Spleen (tissue), 11 donors: ENCODE data around the gene XPO6. TPM values are rescaled to one million over a fixed set of nuclear protein-coding genes. Genes with fewer than 3 reads are reported as not detected.

ENCODE experiments used
- DNase-seq: peaks from one replicate; pipeline ENCODE4 v3.0.0-alpha.2; 2020
- H3K27ac ChIP-seq, 8 donors: fragments of 200-600 bp; sonication (generic) in 7 of 8; 1 replicate in 4 of 8; 2 replicates in 4 of 8; pipeline versions ENCODE4 v1.5.0 to v1.8.0; 2016 to 2021; ENCODE audit warnings: inconsistent platforms in 4 of 8, mild to moderate bottlenecking in 4 of 8, moderate library complexity in 1 of 8
- H3K27me3 ChIP-seq, 7 donors: fragments of 200-600 bp; sonication (generic) in 6 of 7; replicated peaks in 1 of 7; 1 replicate in 4 of 7; 2 replicates in 3 of 7; pipeline versions ENCODE4 v1.5.0 to v1.8.0; 2016 to 2021; ENCODE audit warnings: inconsistent platforms in 3 of 7, mild to moderate bottlenecking in 1 of 7
- H3K36me3 ChIP-seq, 6 donors: fragments of 200-600 bp; sonication (generic) in 5 of 6; 1 replicate in 4 of 6; 2 replicates in 2 of 6; pipeline versions ENCODE4 v1.5.0 to v1.8.0; 2016 to 2021; ENCODE audit warnings: inconsistent platforms in 2 of 6
- H3K4me1 ChIP-seq, 6 donors: fragments of 200-600 bp; sonication (generic) in 5 of 6; 1 replicate in 3 of 6; 2 replicates in 3 of 6; pipeline versions ENCODE4 v1.5.0 to v1.8.0; 2016 to 2021; ENCODE audit warnings: inconsistent platforms in 3 of 6
- H3K4me3 ChIP-seq, 8 donors: fragments of 200-600 bp; sonication (generic) in 7 of 8; 1 replicate in 4 of 8; 2 replicates in 4 of 8; pipeline versions ENCODE4 v1.5.0 to v1.8.0; 2016 to 2021; ENCODE audit warnings: inconsistent platforms in 4 of 8, mild to moderate bottlenecking in 4 of 8, moderate library complexity in 2 of 8
- H3K9me3 ChIP-seq, 8 donors: fragments of 200-600 bp; sonication (generic) in 7 of 8; 1 replicate in 4 of 8; 2 replicates in 4 of 8; pipeline versions ENCODE4 v1.5.0 to v1.8.0; 2016 to 2021; ENCODE audit warnings: inconsistent platforms in 4 of 8
- CTCF ChIP-seq, 11 experiments: fragments of 200-600 bp in 7 of 11; fragments of 450-650 bp in 4 of 11; sonication (generic) in 4 of 11; IDR thresholded peaks in 8 of 11; conservative IDR thresholded peaks in 3 of 11; 1 replicate in 7 of 11; 2 replicates in 4 of 11; pipeline versions ENCODE4 v1.4.0 to v1.8.0; 2016 to 2021; ENCODE audit warnings: antibody characterized with exemption in 11 of 11, inconsistent platforms in 4 of 11, mild to moderate bottlenecking in 1 of 11
- POLR2A ChIP-seq, 3 donors: fragments of 450-650 bp; IDR thresholded peaks; one replicate each; pipeline ENCODE4 v1.5.1; 2017; ENCODE audit warnings: antibody characterized with exemption in 3 of 3, mild to moderate bottlenecking in 1 of 3
- POLR2AphosphoS5 ChIP-seq, 3 donors: sonication (generic); formaldehyde crosslinking; IDR thresholded peaks; one replicate each; pipeline ENCODE4 v1.5.1; 2017; ENCODE audit warnings: antibody characterized with exemption in 3 of 3
- WGBS, 5 donors: extraction: QIAGEN DNeasy Blood & Tissue Kit in 3 of 5; methylation state at CpG; one replicate each; pipeline versions ENCODE4 v1.1.5 to v1.1.7; 2013 to 2018; 5-methylcytosine and 5-hydroxymethylcytosine counted together
- intact Hi-C: fragments of 100-400 bp; cut with DNase I; formaldehyde crosslinking; loops from one replicate; pipeline ENCODE4 v1.15.0; 2023; ENCODE audit warnings: low total_unique reads
- polyA plus RNA-seq, 3 donors: library from polyadenylated mRNA; stranded (reverse); fragments of 200-250 nt; gene quantifications; one replicate each; pipeline ENCODE4 v1.2.1, GENCODE V29; 2013
- total RNA-seq, 7 donors: library from RNA; depleted of rRNA in 3 of 7; stranded (reverse); fragments of >200 nt in 3 of 7; fragmentation: NEBNext Ultra II Directional in 4 of 7; extraction: Animal tissue kit (Norgen Biotek cat#: 25700) in 4 of 7; gene quantifications; one replicate each; pipeline versions ENCODE4 v1.1.0 to v1.2.1, GENCODE V29; 2016 to 2021
- donor health status: healthy with polysubstance abuse.
- donor health status: DM: no; HTN: no; CAD: no; lungs with moderate emphysema.
- donor health status: DM: no; HTN: no; CAD: no.
- donor health status: Bipolar disorder and iron deficiency.
- donor health status: healthy.
- donor health status: DM: no; HTN: no; CAD: no.
- donor health status: DM: yes; HTN: yes; CAD: no.

XPO6 gene
- total and polyA plus RNA-seq, 10 donors = 96.9 to 517 (median 302) TPM

GRCh38 chr16:28168991-28169554, 42.7 kb downstream of the XPO6 start:
- no peak for TF ChIP-seq POLR2A (IDR thresholded peaks at IDR 0.05)
- no peak for TF ChIP-seq CTCF (IDR thresholded peaks at IDR 0.05 in 8 of 11, conservative IDR thresholded peaks at IDR 0.05 in 3 of 11)
- TF ChIP-seq POLR2AphosphoS5 (IDR thresholded peaks at IDR 0.05) = peak in 1 of 3 donors; percentile 36
- intact Hi-C loops = no loop called here
- 72 to 86% (median 81%) methylated on average over 6 of the region's 6 CpGs for WGBS, 5 donors
- Histone ChIP-seq H3K27ac (peak overlapping the region in 6 of 8 donors; percentile 6 to 96 (median 57)), H3K27me3 (no peaks in the 10 kb centered on the region), H3K9me3 (no peaks in the 10 kb centered on the region), H3K4me1 (peaks cover 17 to 84% (median 47%) of the 10 kb centered on the region in 6 donors), H3K36me3 (peaks cover 4 to 99% (median 58%) of the 10 kb centered on the region in 6 donors), H3K4me3 (no peak overlapping the region)
- DNase-seq = no peak

GRCh38 chr16:28167730-28168129, 44.0 kb downstream of the XPO6 start:
- Histone ChIP-seq H3K27ac (peak overlapping the region in 7 of 8 donors; percentile 15 to 96 (median 88)), H3K36me3 (peaks cover 0 to 98% (median 51%) of the 10 kb centered on the region in 6 donors)
- 78 to 98% (median 95%) methylated on average over 3 of the region's 3 CpGs for WGBS, 5 donors

GRCh38 chr16:28167221-28167620, 44.5 kb downstream of the XPO6 start:
- H3K9me3 ChIP-seq = no peaks in the 10 kb centered on the region
- DNase-seq = no peak
- WGBS, 5 donors = 86 to 95% (median 93%) methylated on average over 7 of the region's 7 CpGs
- H3K27me3 ChIP-seq = no peaks in the 10 kb centered on the region
- no peak for TF ChIP-seq CTCF (IDR thresholded peaks at IDR 0.05 in 8 of 11, conservative IDR thresholded peaks at IDR 0.05 in 3 of 11)
- no peak for TF ChIP-seq POLR2AphosphoS5 (IDR thresholded peaks at IDR 0.05)
- no peak for TF ChIP-seq POLR2A (IDR thresholded peaks at IDR 0.05)
- H3K4me1 ChIP-seq = peaks cover 28 to 88% (median 65%) of the 10 kb centered on the region in 6 donors
- peaks cover 0 to 98% (median 45%) of the 10 kb centered on the region in 6 donors for H3K36me3 ChIP-seq
- peak overlapping the region in 7 of 8 donors; percentile 80 to 96 (median 88) for H3K27ac ChIP-seq
- intact Hi-C loops = no loop called here
- H3K4me3 ChIP-seq = peak overlapping the region in 1 of 8 donors; percentile 52

More at GRCh38 chr16:28167730-28168129, 44.0 kb downstream of the XPO6 start:
- H3K4me3 ChIP-seq = no peak overlapping the region
- H3K9me3 ChIP-seq = no peaks in the 10 kb centered on the region
- intact Hi-C loops = no loop called here
- no peaks in the 10 kb centered on the region for H3K27me3 ChIP-seq
- H3K4me1 ChIP-seq = peaks cover 24 to 84% (median 60%) of the 10 kb centered on the region in 6 donors
- no peak for DNase-seq
- TF ChIP-seq CTCF (IDR thresholded peaks at IDR 0.05 in 8 of 11, conservative IDR thresholded peaks at IDR 0.05 in 3 of 11) (no peak), POLR2AphosphoS5 (IDR thresholded peaks at IDR 0.05) (no peak), POLR2A (IDR thresholded peaks at IDR 0.05) (no peak)

- DNase-seq = no peak
- Histone ChIP-seq H3K4me1 (peaks cover 34 to 88% (median 71%) of the 10 kb centered on the region in 6 donors), H3K27me3 (no peaks in the 10 kb centered on the region), H3K27ac (peak overlapping the region; percentile 37 to 96 (median 86)), H3K36me3 (peaks cover 0 to 98% (median 44%) of the 10 kb centered on the region in 6 donors), H3K4me3 (peak overlapping the region in 1 of 8 donors; percentile 52), H3K9me3 (no peaks in the 10 kb centered on the region)
- TF ChIP-seq POLR2A (IDR thresholded peaks at IDR 0.05) (no peak), CTCF (IDR thresholded peaks at IDR 0.05 in 8 of 11, conservative IDR thresholded peaks at IDR 0.05 in 3 of 11) (no peak), POLR2AphosphoS5 (IDR thresholded peaks at IDR 0.05) (peak in 1 of 3 donors; percentile 20)
- WGBS, 5 donors = 75 to 85% (median 81%) methylated on average over 5 of the region's 5 CpGs
- intact Hi-C loops = no loop called here
Measured at GRCh38 chr16:28166394-28167208, 45.2 kb downstream of the XPO6 start.
